Bronchial epithelial cell (primary cell): ENCODE results near the gene PBX1. TPM values are rescaled to one million over a fixed set of nuclear protein-coding genes. Genes with fewer than 3 reads are reported as not detected.

Experiments
- DNase-seq: peaks from one replicate; pipeline ENCODE4 v3.0.0-alpha.2; 2010; ENCODE audit warnings: low read depth
- FAIRE-seq: peaks from 2 replicates; lab custom pipeline; 2011; peaks lifted over from hg19 to GRCh38; lab: Jason Lieb, UNC
- H3K27me3 ChIP-seq: 2 replicates; pipeline ENCODE4 v1.5.1; 2011; ENCODE audit warnings: low read length; ENCODE audit not compliant: control insufficient read depth, insufficient read depth
- H3K36me3 ChIP-seq: 2 replicates; pipeline ENCODE4 v1.5.1; 2011; ENCODE audit warnings: low read length; ENCODE audit not compliant: control insufficient read depth, insufficient read depth
- H3K4me3 ChIP-seq: 2 replicates; pipeline ENCODE4 v1.5.1; 2011; ENCODE audit warnings: mild to moderate bottlenecking, low read depth, low read length, control low read depth
- CTCF ChIP-seq: IDR thresholded peaks from 2 replicates; pipeline ENCODE4 v1.5.1; 2011; ENCODE audit warnings: mild to moderate bottlenecking, moderate library complexity, low read length, control low read depth, inconsistent platforms; ENCODE audit not compliant: insufficient read depth, severe bottlenecking
- total RNA-seq: library from RNA; depleted of rRNA; stranded (reverse); fragments of >200 nt; gene quantifications from 2 replicates; pipeline ENCODE4 v1.2.1, GENCODE V29; 2014

PBX1 gene
- total RNA-seq, 1 donor from 2014 or later, result 3.2 TPM

GRCh38 chr1:164787834-164788231 lies 228.8 kb downstream of the PBX1 start:
- FAIRE-seq (no peak), DNase-seq (peak; percentile 68)
- Histone ChIP-seq H3K27me3 (no peaks in the 10 kb centered on the region), H3K4me3 (no peak overlapping the region), H3K36me3 (no peaks in the 10 kb centered on the region)
- TF ChIP-seq CTCF, result no peak

- no peaks in the 10 kb centered on the region for H3K36me3 ChIP-seq
- no peak for TF ChIP-seq CTCF
- FAIRE-seq (no peak), DNase-seq (no peak)
- no peaks in the 10 kb centered on the region for H3K27me3 ChIP-seq
- no peak overlapping the region for H3K4me3 ChIP-seq
These were observed 231.1 kb downstream of the PBX1 start for GRCh38 chr1:164790081-164790480.

- no peak for DNase-seq
- Histone ChIP-seq H3K36me3 (no peaks in the 10 kb centered on the region), H3K27me3 (no peaks in the 10 kb centered on the region), H3K4me3 (no peak overlapping the region)
- FAIRE-seq, result no peak
- TF ChIP-seq CTCF, result no peak
These were observed 233.5 kb downstream of the PBX1 start for GRCh38 chr1:164792410-164793004.

GRCh38 chr1:164794356-164794755 lies 235.4 kb downstream of the PBX1 start:
- TF ChIP-seq CTCF, result no peak
- H3K36me3 ChIP-seq, result no peaks in the 10 kb centered on the region
- H3K4me3 ChIP-seq, result no peak overlapping the region
- peak; percentile 87 for DNase-seq
- H3K27me3 ChIP-seq, result no peaks in the 10 kb centered on the region
- no peak for FAIRE-seq

DNA sequence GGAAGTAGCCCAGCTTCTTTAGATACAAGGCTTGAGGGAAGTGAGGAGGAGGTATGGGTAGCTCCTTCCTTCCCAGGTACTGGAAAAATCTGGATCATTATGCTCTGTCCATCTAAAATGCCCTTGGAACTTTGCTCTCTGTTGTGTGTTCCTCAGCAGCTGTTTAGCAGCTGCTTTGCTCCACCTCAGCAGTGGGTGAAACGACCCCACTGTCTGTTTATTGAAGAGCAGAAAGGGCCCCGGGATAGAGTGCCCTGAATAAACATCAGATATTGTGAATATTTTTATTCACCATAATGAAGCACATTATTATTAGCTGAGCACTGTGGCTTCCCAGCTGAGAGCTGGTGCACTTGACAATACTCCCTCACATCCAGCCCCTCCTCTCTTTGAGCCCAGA lies 237.9 kb downstream of the PBX1 start:
- TF ChIP-seq CTCF, result no peak
- no peak for FAIRE-seq
- no peaks in the 10 kb centered on the region for H3K36me3 ChIP-seq

GRCh38 chr1:164801246-164801731 lies 242.3 kb downstream of the PBX1 start:
- no peak overlapping the region for H3K4me3 ChIP-seq
- TF ChIP-seq CTCF, result no peak
- H3K36me3 ChIP-seq, result no peaks in the 10 kb centered on the region
- DNase-seq (no peak), FAIRE-seq (no peak)
- H3K27me3 ChIP-seq, result no peaks in the 10 kb centered on the region

More for the DNA sequence above, 237.9 kb downstream of the PBX1 start:
- DNase-seq, result no peak
- Histone ChIP-seq H3K27me3 (no peaks in the 10 kb centered on the region), H3K4me3 (no peak overlapping the region)
